GM21825 (cell line): Measurements from ENCODE around the gene ALDH9A1.
"Not testable (repeated sequence)": the region's sequence is repeated elsewhere in the genome, so short reads cannot be mapped to it uniquely, and the experiment has no call there.

Source experiments
- ATAC-seq: cut with Tn5 transposase; IDR thresholded peaks from one replicate; pipeline ENCODE4 v1.9.1; 2021; ENCODE audit warnings: mild to moderate bottlenecking, moderate library complexity; ENCODE audit not compliant: unreplicated experiment

Gene ALDH9A1

DNA sequence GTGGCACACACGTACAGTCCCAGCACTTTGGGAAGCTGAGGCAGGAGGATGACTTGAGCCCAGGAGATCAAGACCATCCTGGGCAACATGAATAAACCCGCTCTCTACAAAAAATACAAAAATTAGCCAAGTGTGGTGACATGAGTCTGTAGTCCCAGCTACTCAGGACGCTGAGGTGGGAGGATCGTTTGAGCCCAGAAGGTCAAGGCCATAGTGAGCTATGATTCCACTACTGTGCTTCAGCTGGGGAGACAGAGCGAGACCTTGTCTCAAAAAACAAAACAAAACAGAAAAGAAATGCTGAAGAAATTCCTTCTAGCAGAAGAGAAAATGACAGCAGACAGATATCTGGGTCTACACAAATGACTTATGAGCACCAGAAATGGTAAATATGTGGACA is 10.3 kb downstream of the ALDH9A1 start:
- ATAC-seq: no peak

DNA sequence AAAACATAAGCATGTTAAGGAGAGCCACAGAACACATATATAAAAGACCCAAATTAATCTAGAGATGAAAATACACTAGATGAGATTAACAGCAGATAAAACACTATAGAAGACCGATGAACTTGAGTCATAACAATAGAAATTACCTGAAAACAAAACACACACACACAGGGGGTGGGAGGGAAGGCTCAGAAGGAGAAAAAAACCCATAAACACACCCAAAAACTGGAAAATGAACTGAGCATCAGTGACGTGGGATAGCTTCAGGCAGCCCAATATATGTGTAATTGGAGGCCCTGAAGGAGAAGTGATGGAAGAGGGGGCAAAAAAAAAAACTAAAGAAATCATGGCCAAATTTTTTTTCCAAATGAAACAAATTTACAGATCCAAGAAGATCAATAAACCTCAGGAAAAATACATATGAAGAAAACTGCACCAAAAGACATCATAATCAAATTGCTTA is 11.4 kb downstream of the ALDH9A1 start:
- ATAC-seq: no peak

DNA sequence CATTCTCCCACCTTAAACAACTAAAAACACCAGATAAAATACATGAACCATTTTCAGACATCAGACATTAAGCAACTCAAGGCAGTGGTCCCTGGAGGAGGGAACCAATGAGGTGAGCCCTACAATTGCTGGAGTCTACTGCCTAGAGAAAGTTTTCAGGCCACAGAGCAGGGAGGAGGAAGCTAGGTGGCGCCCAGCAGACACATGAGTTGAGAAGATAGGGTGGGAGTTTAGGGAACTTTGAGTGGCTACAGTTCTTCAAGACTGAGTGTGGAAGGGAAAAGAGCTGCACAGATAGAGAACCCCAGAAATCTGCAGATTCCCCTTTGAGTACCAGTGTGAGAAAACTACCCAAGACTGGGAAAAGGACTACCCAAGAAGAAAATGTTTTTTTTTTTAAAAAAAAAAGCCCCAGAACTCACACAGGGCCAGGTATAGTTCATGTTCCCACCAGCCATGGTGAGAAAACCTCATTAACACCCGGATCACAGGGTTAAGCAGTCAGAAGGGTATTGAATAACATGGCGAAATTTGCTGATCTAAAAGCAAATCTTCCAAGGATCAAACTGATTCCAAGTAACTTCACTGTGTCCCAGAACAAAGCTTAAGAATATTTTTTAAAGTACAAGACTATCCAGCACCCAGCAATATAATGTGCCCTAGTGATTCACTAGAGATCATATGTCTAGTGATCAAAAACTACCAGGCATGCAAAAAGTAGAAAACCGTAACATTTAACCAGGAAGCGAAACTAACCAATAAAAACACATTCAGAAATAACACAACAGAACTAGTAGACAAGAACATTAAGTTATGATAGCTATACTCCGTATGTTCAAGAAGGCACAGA is 12.0 kb downstream of the ALDH9A1 start:
- ATAC-seq: no peak

DNA sequence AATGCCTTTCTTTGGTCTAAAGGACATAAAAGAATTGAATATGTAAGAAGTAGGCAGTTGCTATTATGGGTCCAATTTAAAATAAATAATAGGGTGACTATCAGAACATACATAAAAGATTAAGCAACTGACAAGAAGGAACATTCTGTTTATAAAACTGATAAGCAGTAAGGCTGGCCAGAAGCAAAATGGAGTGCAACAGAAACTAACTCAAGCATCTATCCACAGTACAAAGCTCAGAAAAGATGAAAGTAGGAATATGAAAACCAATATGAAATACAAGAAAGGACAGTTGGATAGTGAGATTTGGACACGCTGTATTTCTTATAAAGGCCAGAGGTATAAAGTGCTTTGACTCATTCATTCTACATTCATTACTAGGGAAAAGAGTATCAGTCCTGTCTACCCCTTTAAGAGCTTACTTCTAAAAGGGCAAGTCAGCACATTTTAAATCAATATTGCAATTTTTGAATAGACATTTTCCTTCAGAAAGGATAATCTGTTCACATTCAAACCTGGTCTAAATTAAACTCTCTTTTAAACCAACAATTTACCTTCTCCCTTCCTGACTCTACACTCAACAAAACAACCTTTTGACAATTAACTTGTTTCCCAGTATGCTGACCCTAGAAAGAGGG is 14.4 kb downstream of the ALDH9A1 start:
- no peak for ATAC-seq

DNA sequence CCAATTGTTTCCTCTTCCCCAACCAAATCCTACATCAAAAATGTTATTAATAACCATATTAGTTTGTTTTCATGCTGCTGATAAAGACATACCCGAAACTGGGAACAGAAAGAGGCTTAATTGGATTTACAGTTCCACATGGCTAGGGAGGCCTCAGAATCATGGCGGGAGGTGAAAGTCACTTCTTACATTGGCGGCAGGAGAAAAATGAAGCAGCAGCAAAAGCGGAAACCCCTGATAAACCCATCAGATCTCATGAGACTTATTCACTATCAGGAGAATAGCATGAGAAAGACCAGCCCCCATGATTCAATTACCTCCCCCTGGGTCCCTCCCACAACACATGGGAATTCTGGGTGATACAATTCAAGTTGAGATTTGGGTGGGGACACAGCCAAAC is 17.6 kb downstream of the ALDH9A1 start:
- not testable (repeated sequence) for ATAC-seq

DNA sequence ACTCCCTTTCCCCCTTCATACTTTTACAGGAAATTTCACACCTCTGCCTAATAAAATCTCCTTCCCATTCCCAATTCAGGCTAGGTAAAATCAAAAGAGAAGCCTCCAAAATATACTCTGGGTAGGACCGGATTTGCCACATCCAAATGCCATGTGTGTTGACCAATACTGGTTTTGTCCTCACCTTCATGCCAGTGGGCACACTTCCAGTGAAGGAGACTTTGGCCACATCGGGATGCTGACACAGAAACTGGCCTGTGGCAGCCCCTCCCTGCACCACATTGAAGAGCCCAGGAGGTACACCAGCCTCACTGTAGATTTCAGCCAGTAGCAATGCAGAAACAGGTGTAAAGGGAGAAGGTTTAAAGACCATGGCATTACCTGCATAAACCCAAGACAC is 18.1 kb downstream of the ALDH9A1 start:
- no peak for ATAC-seq

DNA sequence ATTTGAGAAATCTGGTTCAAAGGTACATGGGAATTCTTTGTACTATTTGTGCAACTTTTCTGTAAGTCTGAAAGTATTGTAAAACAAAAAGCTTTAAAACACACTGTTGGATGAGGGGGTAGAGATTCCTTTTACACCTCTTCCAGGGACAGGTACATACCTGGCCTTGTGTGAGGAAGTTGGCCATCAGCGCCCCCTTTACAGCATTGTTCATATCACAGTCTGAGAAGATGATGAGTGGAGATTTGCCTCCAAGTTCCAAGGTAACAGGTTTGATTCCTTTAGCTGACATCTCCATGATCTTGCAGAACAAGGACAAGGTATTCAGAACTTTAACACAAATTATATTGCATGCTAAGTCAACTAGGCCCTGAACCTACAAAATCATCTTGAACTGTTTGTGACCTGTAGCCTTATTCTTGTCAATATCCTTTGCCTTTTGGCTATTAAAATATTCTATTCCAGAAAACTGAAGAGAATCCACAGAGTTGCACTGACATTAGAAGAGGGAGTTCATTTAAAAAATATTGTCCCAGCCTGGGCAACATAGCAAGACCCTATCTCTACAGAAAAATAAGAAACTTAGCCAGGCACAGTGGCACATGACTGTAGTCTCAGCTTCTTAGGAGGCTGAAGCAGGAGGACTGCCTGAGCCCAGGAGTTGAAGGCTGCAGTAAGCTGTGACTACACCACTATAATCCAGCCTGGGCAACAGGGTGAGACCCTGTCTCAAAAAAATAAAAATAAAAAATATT is 18.9 kb downstream of the ALDH9A1 start:
- ATAC-seq: no peak

DNA sequence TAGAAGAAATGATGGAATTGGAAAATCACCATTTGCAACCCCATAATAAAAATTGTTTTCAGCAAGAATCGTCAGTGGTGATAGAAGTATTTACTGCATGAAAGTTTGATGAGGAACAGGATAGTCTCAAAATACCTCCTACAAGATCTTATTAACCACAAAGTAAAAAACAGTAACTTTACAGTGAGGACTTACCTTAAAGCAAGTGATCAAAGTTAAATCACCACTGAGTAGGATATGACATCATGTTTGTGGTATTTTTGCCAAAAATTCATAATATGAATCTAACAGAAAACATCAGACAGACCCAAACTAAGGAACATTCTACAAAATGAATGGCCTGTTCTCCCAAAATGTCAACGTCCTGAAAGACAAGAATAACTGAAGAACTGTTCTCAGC is 19.9 kb downstream of the ALDH9A1 start:
- ATAC-seq: no peak

DNA sequence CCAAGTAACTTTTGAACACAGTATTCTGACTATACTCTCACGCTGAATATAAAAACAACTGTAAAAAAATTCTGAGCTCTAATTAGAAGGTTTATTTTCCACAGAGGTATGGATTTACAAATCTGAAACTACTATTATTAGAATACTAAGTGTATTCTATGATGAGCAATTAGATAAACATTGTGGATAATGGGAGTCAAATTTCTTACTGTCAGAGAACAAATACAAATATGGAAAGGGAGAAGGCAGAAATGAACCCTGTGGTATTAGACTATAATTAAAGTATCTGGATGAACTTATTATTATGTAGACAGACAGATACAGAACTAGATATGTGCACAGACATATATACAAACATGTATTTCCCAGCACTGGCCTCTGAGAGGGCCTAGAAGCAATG is 22.6 kb downstream of the ALDH9A1 start:
- ATAC-seq: no peak

DNA sequence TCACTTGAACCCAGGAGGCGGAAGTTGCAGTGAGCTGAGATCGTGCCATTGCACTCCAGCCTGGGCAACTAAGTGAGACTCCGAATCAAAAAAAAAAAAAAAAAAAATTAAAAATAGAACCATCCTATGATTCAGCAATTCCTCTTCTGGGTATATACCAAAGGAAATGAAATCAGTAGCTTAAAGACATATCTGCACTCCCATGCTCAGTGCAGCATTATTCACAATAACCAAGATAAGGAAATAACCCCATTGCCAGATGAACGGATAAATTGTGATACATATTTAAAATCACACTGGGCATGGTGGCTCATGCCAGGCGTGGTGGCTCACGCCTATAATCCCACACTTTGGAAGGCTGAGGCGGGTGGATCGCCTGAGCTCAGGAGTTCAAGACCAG is 23.8 kb downstream of the ALDH9A1 start:
- no peak for ATAC-seq

DNA sequence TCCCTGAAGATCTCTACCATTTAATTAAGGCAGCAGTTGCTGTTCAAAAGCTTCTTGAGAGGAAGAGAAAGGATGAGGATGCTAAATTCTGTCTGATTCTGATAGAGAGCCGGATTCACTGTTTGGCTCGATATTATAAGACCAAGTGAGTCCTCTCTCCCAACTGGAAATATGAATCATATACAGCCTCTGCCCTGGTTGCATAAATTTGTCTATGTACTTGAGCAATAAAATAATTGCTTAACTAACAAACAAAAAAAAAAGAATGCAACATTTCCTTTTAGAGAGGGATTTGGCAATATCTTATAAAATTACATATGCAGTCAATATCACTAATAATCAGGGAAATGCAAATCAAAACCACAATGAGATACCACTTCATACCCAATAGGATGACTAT is 26.8 kb downstream of the ALDH9A1 start:
- no peak for ATAC-seq

DNA sequence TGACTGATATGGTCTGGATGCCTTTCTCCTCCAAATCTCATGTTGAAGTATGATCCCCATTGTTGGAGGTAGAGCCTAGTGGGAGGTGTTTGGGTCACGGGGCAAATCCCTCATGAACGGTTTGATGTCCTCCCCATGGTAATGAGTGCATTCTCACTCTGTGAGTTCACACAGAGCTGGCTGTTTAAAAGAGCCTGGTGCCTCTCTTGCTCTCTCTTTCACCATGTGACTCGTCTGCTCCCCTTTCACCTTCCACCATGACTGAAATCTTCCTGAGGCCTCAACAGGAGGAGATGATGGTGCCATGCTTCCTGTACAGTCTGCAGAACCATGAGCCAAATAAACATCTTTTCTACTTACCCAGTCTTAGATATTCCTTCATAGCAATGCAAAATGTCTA is 30.2 kb downstream of the ALDH9A1 start:
- ATAC-seq: no peak

DNA sequence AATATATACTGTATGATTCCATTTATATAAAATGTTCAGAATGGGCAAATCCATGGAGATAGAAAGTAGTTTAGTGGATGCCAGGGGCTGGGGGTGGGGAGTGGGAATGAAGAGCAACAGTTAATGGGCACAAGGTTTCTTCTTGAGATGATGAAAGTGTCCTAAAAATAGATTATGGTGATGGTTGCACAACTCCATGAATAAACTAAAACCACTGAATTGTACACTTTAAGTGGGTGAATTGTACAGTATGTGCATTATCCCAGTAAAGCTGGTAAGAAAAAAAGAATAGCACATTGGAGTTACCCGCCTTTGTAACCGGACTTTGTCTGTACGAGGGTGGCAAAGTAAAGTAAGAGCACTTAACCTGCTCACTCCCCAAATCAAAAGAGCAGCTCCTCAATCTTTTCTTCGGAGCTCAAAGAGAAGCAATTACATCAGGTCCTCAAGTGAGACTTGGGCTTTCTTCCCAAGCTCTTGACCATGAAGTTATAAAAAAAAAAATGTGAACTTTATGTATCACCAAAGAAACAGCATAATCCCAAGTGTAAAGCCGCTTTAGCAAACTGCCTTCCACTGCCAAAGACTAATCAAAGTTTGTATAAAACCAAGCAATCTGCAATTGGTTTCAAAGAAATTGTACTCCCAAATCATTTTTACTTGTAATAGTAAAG is 32.1 kb downstream of the ALDH9A1 start:
- no peak for ATAC-seq

DNA sequence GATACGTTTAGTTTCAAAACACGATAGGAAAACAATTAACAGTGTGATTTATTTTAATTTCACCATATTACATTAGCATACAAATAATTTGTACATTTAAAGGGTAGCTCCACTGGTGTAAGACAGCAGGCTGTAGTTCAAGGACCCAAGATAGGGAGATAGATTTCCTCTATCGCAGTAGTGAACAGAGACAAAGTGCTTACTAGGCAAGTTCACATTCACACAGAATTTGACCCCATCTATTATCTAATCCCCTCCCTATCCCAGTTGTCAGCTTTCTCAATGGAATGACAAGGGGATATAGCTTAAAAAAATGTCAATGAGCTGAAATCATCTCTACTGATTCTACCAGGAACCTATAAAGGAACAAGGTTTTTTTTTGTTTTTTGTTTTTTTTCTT is 36.2 kb downstream of the ALDH9A1 start:
- no peak for ATAC-seq

DNA sequence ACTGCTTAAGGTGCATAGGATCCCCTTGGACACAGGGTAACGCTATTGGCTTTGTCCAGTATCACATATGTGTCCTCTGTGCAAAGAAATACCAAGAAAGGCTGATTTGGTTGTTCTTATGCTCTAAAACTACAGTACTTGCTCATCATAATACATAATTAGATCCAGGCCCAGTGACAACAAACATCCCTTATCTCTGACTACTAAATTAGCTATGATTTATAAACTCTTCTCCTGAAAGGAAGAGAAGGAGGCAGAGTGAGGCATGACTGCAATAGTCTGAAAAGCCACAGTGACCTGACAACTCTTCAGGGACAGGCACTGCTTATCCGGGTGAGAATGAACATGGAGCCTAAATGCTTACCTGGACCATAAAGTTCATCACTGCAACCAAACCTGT is 36.7 kb downstream of the ALDH9A1 start:
- ATAC-seq: no peak

DNA sequence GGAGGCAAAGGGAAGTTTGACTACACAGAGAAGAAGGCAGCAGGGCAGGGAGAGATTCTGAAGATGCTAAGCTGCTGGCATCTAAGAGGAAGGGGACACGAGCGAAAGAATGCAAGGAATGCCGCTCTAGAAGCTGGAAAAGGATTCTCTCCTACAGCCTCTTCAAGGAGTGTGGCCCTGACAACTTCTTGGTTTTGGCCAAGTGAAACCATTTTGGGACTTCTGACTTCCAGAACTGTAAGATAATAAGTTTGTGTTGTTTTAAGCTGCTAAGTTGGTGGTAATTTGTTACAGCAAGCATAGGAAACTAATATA is 38.8 kb downstream of the ALDH9A1 start:
- no peak for ATAC-seq

DNA sequence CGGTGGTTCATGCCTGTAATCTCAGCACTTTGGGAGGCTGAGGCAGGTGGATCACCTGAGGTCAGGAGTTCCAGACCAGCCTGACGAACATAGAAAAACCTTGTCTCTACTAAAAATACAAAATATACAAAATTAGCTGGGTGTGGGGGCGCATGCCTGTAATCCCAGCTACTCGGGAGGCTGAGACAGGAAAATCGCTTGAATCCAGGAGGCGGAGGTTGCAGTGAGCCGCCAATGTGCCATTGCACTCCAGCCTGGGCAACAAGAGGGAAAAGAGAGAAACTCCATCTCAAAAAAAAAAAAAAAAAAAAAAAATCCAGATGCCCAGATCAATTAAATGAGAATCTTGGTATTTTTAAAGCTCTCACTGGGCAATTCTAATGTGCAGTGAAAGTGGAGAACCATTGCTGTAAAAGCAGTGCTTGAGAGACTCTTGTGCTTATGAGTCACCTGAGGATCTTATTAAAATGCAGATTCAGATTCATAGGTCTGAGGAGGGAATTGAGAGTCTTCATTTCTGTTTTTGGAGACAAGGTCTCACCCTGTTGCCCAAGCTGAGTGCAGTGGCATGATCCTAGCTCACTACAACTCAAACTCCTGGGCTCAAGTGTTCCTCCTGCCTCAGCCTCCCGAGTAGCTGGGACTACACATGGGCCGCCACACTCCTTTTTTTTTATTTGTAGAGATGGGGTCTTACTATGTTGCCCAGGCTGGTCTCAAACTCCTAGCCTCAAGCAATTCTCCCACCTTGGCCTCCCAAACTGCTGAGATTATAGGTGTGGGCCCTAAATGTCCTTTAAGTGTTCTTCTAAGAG is 39.4 kb downstream of the ALDH9A1 start:
- not testable (repeated sequence) for ATAC-seq

DNA sequence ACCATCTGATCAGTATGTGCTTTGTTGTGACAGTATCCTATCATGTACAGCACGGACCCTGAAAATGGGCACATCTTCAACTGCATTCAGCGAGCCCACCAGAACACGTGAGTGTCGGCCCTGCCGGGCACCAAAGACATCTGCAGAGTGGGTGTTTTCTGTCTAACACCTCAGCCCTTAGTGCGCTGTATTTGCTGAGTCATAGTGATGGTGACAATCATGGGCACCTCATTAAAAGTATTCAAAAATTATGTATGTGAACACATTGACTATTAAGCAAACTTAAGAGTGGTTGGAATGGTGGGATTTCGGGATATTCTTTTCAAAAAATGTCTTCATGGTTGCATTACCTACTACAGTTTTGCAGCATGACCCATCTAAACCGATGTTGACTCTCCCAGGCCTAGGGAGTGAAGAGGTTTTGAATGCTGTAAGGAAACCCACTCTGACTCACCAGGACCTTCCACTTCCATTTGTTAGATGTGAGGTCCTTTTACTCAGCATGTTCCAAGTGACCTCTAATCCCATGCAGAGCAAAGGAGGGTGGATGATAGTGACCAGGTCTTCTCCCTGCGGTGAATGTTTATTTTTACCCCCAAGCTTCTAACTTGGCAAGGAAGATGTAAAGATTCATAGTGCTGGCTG is 47.3 kb downstream of the ALDH9A1 start:
- ATAC-seq: no peak

DNA sequence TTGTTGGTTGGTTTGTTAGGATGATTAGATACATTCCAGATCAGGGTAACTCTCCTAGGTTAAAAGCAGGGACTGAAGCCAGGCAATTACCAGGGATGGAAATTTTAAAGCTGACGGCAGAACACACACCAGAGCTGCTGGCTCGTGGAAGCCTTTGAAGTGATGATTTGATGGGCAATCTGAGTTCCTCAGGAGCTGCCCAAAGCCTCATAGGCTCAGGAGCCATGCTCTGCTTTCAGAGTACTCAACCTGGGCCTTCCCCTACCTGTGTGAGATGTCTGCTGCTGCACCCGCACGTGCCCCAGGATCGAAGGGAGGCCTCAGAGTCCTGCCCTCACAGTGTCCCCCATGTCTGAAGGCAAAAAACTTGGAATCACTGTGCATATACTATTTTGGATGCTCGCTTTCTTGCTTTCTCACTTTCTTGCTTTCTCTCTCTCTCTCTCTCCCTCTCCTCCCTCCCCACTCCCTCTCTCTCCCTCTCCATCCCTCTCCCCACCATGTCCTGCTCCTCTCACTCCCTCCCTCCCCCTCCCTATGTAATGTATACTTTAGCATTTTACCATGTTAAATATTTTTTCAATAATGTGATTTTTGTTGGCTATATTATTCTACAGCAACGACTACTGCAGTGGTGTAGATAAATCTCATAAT is 49.3 kb downstream of the ALDH9A1 start:
- no peak for ATAC-seq

DNA sequence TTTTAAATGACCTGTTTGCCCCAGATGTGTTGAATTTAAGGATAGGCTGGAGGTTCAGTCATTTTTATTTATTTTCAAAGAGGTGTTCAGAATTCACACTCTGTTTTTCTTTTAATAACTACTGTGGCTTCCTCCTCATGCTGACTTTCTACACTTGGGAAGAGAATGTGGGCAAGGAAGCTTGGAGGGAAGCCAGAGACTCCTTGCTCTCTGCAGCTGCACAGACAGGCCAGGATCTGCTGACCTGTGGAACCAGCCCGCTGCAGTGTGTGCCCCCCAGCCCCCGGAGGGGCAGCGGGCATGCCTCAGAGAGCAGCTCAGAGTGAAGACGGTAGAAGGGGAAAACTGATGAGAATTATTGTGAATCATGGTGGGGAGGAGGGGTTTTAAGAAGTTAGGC is 50.4 kb downstream of the ALDH9A1 start:
- no peak for ATAC-seq
